ENCODE measurements around the gene NCOA5.
"Not testable (repeated sequence)": the region's sequence is repeated elsewhere in the genome, so short reads cannot be mapped to it uniquely, and the experiment has no call there.

NCOA5 gene

DNA sequence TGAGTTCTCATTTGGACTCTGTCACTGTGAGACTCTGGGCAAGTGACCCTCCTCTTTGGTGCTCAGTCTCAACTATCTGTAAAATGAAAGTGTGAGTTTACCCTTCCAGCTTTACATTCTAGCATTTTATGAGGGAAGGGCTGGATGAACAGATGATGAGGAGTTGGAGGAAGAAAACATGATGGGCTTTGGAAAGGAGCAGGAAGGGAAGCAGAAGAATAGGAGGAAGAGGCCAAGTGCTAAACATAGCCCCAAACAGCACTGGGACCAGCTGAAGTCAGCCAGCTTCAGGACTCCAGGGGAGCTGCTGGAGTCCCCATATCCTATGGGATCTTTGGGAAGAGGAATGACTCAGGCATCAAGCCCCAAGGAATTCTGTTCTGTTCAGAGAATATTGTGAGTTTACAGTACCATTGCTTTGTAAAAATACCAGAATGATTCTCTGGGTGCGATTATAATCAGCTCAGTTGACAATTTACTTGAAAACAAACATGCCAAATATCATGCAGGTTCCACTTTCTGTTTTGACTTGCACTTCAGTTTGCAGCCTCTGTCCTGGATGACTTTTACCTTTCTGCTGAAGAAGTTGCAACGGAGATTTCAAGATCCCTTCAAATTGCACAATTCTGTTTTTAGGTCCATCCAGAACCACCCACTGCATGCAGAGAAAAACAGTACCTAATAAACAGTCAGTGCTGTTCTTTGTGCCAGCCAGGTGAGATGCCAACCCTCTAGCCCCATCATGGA lies 31.6 kb upstream of the NCOA5 start:
- no peak for DNase-seq (ENCODE audit: extremely low read depth in 1 of 2, low read depth in 1 of 2)

DNA sequence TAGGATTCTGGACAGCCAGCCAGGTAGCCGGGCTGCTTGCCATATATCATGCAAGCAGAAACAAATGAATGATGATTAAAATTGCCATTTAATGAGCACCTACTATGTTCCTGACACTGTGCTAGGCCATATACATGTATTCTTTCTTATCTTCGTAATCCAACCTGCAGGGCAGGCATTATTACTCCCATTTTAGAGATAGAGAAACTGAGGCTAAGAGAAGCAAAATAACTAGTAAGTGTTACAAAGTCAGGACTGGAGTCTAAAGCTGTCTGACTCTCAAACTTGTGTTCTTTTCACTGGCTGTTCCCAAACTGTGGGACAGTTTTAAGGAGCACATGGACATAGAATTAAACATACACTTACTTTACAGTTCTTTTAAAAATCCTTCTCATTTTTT lies 30.4 kb upstream of the NCOA5 start:
- DNase-seq (ENCODE audit: extremely low read depth in 1 of 2, low read depth in 1 of 2), result no peak

DNA sequence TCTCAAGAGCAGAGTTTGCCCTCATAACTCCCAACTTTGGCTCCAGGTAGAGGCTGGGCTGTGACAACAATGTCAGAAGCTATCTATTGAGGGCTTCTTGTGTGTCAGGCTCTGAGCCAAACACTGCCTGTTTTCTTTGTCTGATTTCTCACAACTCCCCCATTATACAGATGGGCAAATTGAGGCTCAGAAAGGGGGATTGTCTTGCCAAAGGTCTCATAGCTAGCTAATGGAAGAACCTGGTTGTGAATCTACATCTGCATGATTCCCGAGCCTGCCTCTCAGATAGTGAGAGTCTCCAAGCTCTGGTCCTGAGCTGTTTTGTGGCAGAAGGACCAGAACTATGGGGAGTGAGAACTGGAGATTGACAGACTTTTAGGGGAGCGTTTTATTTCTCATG lies 29.8 kb upstream of the NCOA5 start:
- DNase-seq (ENCODE audit: extremely low read depth in 1 of 2, low read depth in 1 of 2), result no peak

DNA sequence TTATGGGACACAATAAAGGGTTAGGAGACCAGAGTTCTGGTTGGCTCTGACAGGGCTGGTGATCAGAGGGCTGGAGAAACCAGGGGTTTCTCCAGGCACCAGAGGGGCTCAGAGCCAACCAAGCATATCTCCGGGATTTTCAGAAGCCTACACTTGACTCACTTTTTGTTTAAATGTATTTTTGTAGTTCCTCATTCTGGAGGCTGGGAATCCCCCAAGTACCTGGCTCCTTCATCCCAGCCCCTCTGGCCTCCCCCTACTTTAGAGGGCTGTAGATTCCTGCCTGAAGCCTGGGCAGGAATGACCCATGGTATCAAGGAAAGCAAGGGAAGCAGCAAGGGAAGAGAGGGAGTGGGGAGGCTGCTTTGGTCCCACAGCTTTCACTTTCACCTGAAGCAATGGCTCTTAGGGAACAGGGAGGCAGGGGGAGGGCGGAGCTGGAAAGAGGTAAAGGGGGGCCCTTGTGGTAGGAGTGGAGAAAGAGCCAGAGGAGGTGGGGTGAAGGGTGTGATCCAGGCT lies 29.3 kb upstream of the NCOA5 start:
- DNase-seq (ENCODE audit: extremely low read depth in 1 of 2, low read depth in 1 of 2), result no peak

DNA sequence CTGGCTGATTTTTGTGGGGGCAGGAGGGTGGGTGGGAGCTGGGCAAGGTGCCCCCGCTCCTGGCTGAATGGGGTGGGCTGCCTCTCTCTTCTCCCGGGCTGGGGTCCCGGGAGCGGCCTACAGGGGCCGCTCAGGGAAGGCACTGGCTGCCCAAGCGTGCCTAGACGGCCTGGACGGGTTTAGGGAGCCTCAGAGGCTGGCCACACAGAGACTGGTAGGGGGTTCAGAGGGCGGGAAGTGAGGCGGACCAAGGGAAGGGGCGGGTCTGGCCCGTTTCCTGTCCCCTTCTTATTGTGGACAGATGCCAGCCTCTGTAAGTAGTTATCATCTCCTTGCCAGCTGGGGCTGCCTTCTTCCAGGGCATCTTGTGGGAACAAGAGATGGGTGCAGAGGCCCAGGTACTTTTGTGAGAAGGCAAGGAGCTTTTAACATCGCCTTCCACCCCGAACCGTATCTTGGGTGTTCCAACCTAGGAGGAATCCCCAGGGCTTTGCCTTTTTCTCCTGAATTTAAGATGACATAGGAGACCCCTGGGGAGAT lies 28.8 kb upstream of the NCOA5 start:
- no peak for DNase-seq (ENCODE audit: extremely low read depth in 1 of 2, low read depth in 1 of 2)

DNA sequence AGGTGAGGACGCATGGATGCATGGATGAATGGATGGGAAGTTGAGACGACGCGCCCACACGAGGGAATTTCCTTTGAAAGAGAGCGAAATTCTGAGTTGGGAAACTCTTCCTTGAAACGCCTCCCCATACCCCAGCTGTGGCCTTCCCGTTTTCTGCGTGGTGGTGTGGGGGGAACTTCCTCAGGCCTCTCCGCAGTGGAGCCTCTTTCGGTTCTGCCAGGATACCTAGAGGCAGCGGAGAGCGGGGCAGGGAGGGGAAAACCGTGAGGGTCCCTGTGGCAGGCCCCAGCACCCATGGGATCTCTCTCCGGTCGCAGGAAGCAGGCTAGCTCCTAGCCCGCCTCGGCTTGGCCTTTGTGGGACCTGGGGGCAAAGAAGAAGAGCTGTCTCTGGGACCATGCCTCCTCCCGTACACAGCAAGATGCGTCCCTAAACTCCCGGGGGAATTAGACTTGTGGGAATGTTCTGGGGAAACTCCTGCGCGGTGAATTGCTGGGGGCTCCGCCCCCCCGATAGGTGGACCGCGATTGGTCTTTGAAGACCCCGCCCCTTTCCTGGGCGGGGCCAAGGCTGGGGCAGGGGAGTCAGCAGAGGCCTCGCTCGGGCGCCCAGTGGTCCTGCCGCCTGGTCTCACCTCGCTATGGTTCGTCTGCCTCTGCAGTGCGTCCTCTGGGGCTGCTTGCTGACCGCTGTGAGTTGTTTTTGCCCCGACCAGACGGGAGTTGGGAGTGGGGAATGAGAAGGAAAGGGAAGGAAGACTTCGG lies 28.1 kb upstream of the NCOA5 start, which contains the start of gene CD40:
Gene CD40 (plus strand): TSS at position 611 of the 764 bp plus-strand sequence. CDS start 30 bp downstream, at position 641.
- peak; percentile 14 to 44 for DNase-seq (ENCODE audit: extremely low read depth in 1 of 2, low read depth in 1 of 2)

DNA sequence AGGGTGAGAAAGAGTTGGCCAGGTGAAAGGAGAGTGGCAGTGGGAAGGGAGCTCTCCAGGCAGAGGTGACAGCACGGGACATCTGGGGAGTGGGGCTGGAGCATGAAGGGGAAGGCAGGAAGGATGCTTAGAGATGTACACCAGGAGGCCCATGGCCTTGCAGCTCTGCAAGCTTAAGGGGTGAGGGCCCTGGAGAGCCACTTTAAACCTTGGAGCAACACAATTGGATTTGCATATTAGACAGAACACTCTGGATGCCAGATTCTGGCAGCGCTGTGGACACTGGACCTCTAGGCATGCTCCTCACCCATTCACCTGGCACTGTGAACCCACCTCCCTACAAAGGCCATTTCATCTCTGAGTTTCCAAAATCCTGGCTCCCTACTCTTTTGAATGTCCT lies 24.7 kb upstream of the NCOA5 start:
- no peak for DNase-seq (ENCODE audit: extremely low read depth in 1 of 2, low read depth in 1 of 2)

DNA sequence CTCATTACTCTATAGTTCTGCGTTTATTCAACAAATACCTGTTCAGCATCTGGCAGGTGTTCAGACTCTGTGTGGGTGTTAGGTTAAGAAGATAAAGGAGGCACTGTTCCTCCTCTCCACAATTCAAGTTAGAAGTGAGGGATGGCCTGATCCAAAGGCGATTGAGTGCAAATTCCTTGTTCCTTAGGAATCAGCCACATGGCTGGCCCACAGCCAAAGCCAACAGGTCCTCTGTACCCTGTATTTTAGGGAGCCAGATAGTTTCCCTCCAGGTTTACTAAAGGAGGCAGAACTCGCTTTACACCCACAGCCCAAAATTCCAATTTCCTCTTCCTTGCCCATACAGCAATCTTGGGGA lies 23.3 kb upstream of the NCOA5 start:
- DNase-seq (ENCODE audit: extremely low read depth in 1 of 2, low read depth in 1 of 2), result no peak

DNA sequence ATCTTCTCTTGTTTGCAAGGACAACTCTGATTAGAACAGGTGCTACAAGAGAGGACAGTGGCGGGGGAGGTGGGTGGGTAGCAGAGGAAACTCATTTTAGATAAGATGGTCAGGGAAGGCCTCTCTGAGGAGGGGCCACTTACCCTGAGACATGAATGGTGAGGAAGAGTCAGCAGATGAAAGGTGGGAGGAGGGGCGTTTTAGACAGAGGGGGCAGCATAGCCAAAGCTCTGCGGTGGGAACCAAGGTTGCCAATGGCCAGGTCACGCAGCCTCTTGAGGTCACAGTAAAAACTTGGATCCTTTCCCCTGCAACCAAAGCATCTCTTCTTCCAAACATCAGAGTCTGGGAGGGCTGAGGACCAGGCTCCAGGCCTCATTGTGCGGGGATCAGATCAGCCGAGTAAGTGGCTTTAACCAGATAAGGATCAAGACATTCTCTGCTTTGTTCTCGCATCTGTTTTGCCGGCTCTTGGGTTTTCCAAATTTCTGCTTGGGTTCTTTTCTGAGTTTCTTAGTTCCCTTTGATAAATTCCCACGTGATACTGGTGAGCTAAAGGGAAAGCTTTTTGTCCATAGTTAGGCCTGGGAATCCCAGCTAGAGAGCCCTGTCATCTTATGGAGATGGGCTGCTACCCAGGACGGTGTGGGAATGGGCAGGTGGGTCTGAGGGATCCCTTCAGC lies 22.8 kb upstream of the NCOA5 start:
- no peak for DNase-seq (ENCODE audit: extremely low read depth in 1 of 2, low read depth in 1 of 2)

DNA sequence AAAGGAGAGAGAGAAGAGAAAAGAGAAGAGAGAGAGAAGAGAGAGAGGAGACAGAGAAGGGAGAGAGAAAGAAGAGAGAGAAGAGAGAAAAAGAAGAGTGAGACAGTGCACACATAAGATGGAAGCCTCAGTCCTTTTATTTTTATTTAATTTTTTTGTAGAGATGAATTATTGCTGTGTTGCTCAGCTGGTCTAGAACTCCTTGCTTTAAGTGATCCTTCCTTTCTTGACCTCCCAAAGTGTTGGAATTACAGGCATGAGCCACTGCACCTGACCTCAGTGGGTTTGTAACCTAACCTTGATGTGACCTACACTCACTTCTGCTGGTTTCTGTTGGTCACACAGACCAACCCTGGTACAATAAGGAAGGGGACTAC lies 22.1 kb upstream of the NCOA5 start:
- no peak for DNase-seq (ENCODE audit: extremely low read depth in 1 of 2, low read depth in 1 of 2)

DNA sequence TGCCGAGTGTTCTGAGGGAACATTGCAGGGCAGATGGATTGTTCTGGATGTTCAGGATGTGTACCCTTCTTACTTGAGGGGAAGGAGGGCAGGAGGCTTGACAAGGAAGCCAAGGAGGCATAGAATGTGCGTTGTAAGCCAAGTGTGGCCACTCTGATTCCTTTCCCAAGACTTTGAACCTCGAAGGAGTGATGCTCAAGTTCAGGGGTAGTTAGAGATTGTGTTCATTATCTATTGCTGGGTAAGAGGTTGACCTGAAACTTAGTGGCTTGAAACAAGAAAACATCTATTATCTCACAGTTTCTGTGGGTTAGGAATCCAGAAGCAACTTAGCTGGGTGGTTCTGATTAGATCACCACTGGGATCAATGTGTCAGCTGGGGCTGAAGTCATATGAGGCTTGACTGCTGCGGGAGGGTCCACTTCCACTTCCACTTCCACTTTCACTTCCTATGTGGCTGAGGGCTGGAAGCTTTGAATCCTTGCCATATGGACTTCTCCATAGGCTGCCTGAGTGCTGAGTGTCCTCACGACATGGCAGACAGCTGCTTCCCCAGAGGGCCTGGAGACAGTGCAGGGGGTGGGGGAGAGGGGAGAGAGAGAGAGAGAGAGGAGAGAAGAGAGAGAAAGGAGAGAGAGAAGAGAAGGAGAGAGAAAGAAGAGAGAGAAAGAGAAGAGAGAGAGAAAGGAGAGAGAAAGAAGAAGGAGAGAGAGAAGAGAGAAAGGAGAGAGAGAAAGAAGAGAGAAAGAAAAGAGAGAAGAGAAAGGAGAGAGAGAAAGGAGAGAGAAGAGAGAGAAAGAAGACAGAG lies 21.5 kb upstream of the NCOA5 start:
- peak in 1 of 2 donors; percentile 29 for DNase-seq (ENCODE audit: extremely low read depth in 1 of 2, low read depth in 1 of 2)

DNA sequence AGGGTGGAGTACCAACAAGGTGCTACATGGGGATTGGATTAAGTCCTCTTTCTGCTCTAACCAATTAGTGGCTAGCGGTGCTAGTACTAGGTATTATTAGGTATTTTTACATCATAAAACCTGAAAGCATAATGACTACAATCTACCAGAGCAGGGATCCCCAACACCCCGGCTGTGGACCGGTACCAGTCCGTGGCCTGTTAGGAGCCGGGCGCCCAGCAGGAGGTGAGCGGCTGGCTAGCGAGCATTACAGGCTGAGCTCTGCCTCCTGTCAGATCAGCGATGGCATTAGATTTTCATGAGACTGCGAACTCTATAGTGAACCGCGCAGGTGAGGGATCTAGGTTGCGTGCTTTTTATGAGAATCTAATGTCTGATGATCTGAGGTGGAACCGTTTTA lies 19.2 kb upstream of the NCOA5 start:
- DNase-seq (ENCODE audit: extremely low read depth in 1 of 2, low read depth in 1 of 2), result no peak

DNA sequence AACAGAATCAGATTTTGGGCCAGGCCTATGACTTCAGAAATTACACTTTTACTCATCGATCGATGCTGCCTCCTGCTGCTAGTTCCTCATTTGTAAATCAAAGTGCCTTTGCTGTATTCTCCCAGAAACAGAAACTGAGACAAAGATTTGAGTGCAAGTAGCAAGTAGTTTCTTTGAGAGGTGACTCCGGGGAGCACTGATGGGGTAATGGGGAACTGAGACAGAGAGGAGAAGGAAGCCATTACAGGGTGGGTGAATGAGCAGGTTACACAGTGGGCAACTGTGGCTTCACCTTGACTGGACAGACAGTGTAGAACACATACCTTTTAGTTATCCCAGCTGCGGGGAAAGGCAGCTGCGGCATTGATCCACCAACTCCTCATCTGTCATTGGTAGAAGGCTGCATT lies 18.7 kb upstream of the NCOA5 start:
- DNase-seq (ENCODE audit: extremely low read depth in 1 of 2, low read depth in 1 of 2), result no peak

DNA sequence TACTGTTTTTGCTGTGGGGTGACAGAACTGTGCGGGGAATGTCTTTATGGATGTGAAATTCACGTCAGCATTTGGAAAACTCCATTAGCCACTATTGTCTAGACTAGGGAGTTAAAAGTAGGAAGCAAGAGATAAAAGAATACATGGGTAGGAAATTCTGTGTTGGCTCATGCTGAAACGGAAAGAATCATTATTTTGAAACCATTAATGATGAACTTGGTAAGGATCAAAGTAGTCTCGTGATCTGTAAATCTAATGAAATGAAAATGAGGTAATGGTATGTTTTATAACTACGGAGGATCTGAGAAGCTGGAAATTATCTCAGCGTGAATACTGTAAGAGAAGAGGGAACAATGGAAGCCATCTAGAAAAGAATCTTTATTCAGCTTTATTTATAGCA lies 17.3 kb upstream of the NCOA5 start:
- no peak for DNase-seq (ENCODE audit: extremely low read depth in 1 of 2, low read depth in 1 of 2)

DNA sequence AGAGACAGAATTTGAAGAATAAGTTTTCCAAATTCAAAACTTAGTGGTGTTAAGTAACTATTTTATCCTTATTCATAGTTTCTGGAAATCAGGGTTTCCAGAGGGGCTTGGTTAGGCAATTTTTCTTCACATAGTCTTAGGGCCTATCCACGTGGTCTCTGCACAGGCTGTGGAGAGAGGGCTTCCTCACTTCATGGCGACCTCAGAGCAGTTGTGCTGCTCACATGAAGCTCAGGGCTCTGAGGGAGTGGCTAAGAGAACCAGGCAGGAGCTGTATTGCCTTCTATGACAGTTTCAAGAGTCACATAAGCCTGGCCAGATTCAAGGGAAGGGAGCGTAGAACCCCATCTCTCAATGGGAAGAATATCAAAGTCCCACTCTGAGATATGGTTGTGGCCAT lies 14.5 kb upstream of the NCOA5 start:
- no peak for DNase-seq (ENCODE audit: extremely low read depth in 1 of 2, low read depth in 1 of 2)

DNA sequence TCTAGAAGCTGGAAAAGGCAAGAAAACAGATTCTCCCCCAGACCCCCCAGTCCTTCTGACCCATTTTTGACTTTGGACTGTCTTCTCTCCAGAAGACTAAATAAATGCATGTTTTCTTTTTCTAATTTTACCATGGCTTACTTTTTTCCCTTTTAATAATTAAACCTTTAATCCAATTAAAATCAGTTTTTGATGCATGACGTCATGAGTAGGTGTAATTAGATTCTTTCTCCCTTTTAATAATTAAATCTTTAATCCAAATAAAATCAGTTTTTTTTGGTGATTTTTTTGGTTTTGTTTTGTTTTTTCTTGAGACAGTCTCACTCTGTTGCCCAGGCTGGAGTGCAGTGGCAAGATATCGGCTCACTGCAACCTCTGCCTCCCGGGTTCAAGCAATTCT lies 13.2 kb upstream of the NCOA5 start:
- DNase-seq (ENCODE audit: extremely low read depth in 1 of 2, low read depth in 1 of 2), result no peak

DNA sequence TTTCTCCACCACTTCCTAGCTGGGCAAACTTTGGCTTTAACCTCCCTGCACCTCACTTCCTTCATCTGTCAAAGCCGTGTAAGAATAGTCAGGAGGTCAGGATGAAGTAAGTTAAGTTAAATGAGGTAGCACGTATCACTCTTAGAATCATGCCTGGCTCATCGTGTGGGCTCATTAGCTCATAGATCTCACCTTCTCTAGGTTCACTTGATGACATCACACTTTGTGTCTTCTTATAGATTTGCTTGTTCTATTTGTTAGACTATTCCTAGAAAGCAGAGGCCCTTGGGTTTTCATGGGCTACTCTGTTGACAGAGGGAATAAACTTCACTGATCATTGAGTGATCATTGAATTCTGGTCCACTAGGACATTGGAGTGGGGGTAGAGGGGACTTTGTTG lies 12.2 kb upstream of the NCOA5 start:
- DNase-seq (ENCODE audit: extremely low read depth in 1 of 2, low read depth in 1 of 2), result no peak

DNA sequence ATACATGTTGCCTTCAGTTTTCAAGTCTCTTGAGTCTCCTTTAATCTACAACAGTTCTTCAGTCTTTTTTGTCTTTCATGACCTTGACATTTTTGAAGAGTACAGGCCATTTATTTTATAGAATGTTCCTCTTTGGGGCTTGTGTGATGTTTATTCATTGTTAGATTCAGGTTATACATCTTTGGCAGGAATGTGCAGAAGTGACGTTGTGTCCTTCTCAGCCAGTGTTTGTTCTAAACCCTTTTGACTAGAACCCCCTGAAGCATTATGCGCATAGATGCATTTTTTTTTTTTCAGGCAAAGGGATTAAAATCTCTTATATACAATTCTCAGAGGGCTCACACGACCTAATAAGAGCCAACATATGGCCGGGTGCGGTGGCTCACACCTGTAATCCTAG lies 11.2 kb upstream of the NCOA5 start:
- DNase-seq (ENCODE audit: extremely low read depth in 1 of 2, low read depth in 1 of 2), result no peak

DNA sequence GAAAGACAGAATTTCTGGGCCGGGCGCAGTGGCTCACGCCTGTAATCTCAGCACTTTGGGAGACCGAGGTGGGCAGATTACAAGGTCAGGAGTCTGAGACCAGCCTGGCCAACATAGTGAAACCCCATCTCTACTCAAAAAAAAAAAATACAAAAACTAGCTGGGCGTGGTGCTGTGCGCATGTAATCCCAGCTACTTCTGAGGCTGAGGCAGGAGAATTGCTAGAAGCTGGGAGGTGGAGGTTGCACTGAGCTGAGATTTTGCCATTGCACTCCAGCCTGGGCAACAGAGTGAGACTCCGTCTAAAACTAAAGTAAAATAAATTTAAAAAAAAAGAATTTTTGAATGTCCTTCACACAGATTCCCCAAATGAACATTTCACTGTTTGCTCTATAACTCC lies 10.7 kb upstream of the NCOA5 start:
- not testable (repeated sequence) for DNase-seq (ENCODE audit: extremely low read depth in 1 of 2, low read depth in 1 of 2)

DNA sequence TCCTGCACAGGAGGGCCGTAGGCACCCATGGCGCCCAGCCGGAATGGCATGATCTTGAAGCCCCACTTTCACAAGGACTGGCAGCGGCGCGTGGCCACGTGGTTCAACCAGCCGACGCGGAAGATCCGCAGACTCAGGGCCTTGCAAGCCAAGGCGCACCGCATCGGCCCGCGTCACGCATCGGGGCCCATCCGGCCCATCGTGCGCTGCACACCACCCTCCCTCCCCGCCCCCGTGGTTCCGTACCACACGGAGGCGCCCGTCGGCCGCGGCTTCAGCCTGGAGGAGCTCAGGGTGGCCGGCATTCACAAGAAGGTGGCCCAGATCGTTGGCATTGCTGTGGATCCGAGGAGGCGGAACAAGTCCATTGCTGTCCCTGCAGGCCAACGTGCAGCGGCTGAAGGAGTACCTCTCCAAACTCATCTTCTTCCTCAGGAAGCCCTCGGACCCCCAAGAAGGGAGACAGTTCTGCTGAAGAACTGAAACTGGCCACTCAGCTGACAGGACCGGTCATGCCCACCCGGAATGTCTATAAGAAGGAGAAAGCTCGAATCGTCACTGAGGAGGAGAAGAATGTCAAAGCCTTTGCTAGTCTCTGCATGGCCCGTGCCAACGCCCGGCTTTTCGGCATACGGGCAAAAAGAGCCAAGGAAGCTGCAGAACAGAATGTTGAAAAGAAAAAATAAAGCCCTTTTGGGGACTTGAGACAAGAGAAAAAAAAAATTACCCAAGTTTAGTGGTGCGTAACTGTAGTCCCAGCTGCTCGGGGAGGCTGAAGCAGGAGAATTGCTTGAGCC lies 9.9 kb upstream of the NCOA5 start:
- no peak for DNase-seq (ENCODE audit: extremely low read depth in 1 of 2, low read depth in 1 of 2)

Data from stimulated activated CD8-positive, alpha-beta memory T cell treated with anti-CD3 and anti-CD28 coated beads, Interleukin-7, amount 100 ng/mL, for 48 hours (primary cell).